ENCODE data around the gene FBXL17.

FBXL17 gene

DNA sequence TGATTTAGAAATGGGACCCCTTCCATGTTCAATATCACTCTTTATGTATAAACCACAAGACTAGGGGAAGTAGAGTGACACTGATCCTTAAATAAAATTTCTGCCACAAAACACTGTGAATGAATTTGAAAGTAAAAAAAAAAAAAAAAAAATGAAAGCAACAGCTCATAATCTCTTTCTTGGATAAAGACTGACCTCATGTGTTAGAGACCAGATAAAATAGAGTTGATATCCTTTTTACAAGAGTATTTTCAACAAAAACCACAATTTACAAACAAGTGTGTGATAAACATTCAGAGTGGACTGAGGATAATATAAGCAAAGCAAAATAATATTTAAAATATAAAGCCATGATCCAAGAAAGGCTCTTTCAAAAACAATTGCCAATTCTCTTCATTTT is 180.2 kb downstream of the FBXL17 start:
- no peak for DNase-seq (ENCODE audit: low spot score)
- Histone ChIP-seq H2BK120ac (ENCODE audit: low read depth, low read length) (no peak overlapping the region), H3K27ac (replicated peaks; ENCODE audit: low read length) (no peak overlapping the region), H3K79me1 (ENCODE audit: low read depth, low read length) (no peaks in the 10 kb centered on the region), H2AFZ (ENCODE audit: low read length) (no peak overlapping the region), H3K4me2 (ENCODE audit: insufficient read depth, low read length, poor library complexity, severe bottlenecking) (no peak overlapping the region), H3K23ac (ENCODE audit: low read depth, low read length, poor library complexity) (no peak overlapping the region), H2BK5ac (ENCODE audit: low read length) (no peak overlapping the region), H2AK5ac (ENCODE audit: low read depth, low read length) (no peak overlapping the region), H4K91ac (ENCODE audit: low read depth, low read length, poor library complexity) (no peak overlapping the region), H3K9ac (ENCODE audit: low read depth, low read length, poor library complexity) (no peak overlapping the region), H3K4ac (ENCODE audit: low read length) (no peak overlapping the region), H2BK12ac (ENCODE audit: low read length) (no peak overlapping the region), H4K8ac (ENCODE audit: low read depth, low read length) (no peak overlapping the region), H3K14ac (ENCODE audit: low read length) (no peak overlapping the region), H3K18ac (ENCODE audit: low read length) (no peak overlapping the region), H2BK15ac (ENCODE audit: low read length) (no peak overlapping the region), H3K27me3 (ENCODE audit: control insufficient read depth in 3 of 3, insufficient read depth in 3 of 3, low read depth in 1 of 3, low read length in 3 of 3) (no peaks in the 10 kb centered on the region), H3K9me3 (replicated peaks in 1 of 2; ENCODE audit: control insufficient read depth in 2 of 2, insufficient read depth in 1 of 2, low read depth in 1 of 2, low read length in 2 of 2) (no peaks in the 10 kb centered on the region), H3K4me3 (ENCODE audit: low read length in 2 of 2) (no peak overlapping the region), H3K4me1 (ENCODE audit: control insufficient read depth in 2 of 2, insufficient read depth in 1 of 2, low read depth in 1 of 2, low read length in 2 of 2) (peaks cover 6% of the 10 kb centered on the region in 2 donors), H3K36me3 (replicated peaks in 1 of 2; ENCODE audit: control insufficient read depth in 2 of 2, insufficient read depth in 2 of 2, low read length in 2 of 2) (no peaks in the 10 kb centered on the region)

GRCh38 chr5:108196276-108196675 is 185.6 kb downstream of the FBXL17 start:
- H3K79me1 ChIP-seq (ENCODE audit: low read depth, low read length) = no peaks in the 10 kb centered on the region
- no peak overlapping the region for H3K4me3 ChIP-seq (ENCODE audit: low read length in 2 of 2)
- no peaks in the 10 kb centered on the region for H3K9me3 ChIP-seq (replicated peaks in 1 of 2; ENCODE audit: control insufficient read depth in 2 of 2, insufficient read depth in 1 of 2, low read depth in 1 of 2, low read length in 2 of 2)
- no peak overlapping the region for H3K4me2 ChIP-seq (ENCODE audit: insufficient read depth, low read length, poor library complexity, severe bottlenecking)
- H3K18ac ChIP-seq (ENCODE audit: low read length) = no peak overlapping the region
- no peak overlapping the region for H2AFZ ChIP-seq (ENCODE audit: low read length)
- no peak for DNase-seq (ENCODE audit: low spot score)
- H2BK12ac ChIP-seq (ENCODE audit: low read length) = no peak overlapping the region
- no peak overlapping the region for H4K8ac ChIP-seq (ENCODE audit: low read depth, low read length)
- no peak overlapping the region for H2BK120ac ChIP-seq (ENCODE audit: low read depth, low read length)
- no peak overlapping the region for H3K4ac ChIP-seq (ENCODE audit: low read length)
- H2BK15ac ChIP-seq (ENCODE audit: low read length) = no peak overlapping the region
- H3K14ac ChIP-seq (ENCODE audit: low read length) = no peak overlapping the region
- no peak overlapping the region for H4K91ac ChIP-seq (ENCODE audit: low read depth, low read length, poor library complexity)
- H2BK5ac ChIP-seq (ENCODE audit: low read length) = no peak overlapping the region
- H3K27ac ChIP-seq (replicated peaks; ENCODE audit: low read length) = no peak overlapping the region
- no peak overlapping the region for H3K23ac ChIP-seq (ENCODE audit: low read depth, low read length, poor library complexity)
- H3K36me3 ChIP-seq (replicated peaks in 1 of 2; ENCODE audit: control insufficient read depth in 2 of 2, insufficient read depth in 2 of 2, low read length in 2 of 2) = no peaks in the 10 kb centered on the region
- no peaks in the 10 kb centered on the region for H3K27me3 ChIP-seq (ENCODE audit: control insufficient read depth in 3 of 3, insufficient read depth in 3 of 3, low read depth in 1 of 3, low read length in 3 of 3)
- peaks cover 0 to 6% of the 10 kb centered on the region in 2 donors for H3K4me1 ChIP-seq (ENCODE audit: control insufficient read depth in 2 of 2, insufficient read depth in 1 of 2, low read depth in 1 of 2, low read length in 2 of 2)
- H3K9ac ChIP-seq (ENCODE audit: low read depth, low read length, poor library complexity) = no peak overlapping the region
- no peak overlapping the region for H2AK5ac ChIP-seq (ENCODE audit: low read depth, low read length)

GRCh38 chr5:108193021-108193795 is 188.7 kb downstream of the FBXL17 start:
- no peak overlapping the region for H3K23ac ChIP-seq (ENCODE audit: low read depth, low read length, poor library complexity)
- no peaks in the 10 kb centered on the region for H3K36me3 ChIP-seq (replicated peaks in 1 of 2; ENCODE audit: control insufficient read depth in 2 of 2, insufficient read depth in 2 of 2, low read length in 2 of 2)
- H2BK120ac ChIP-seq (ENCODE audit: low read depth, low read length) = no peak overlapping the region
- H2BK5ac ChIP-seq (ENCODE audit: low read length) = no peak overlapping the region
- no peak overlapping the region for H3K18ac ChIP-seq (ENCODE audit: low read length)
- H3K14ac ChIP-seq (ENCODE audit: low read length) = no peak overlapping the region
- H2AFZ ChIP-seq (ENCODE audit: low read length) = no peak overlapping the region
- H2BK12ac ChIP-seq (ENCODE audit: low read length) = no peak overlapping the region
- H4K91ac ChIP-seq (ENCODE audit: low read depth, low read length, poor library complexity) = no peak overlapping the region
- DNase-seq (ENCODE audit: low spot score) = no peak
- H3K4ac ChIP-seq (ENCODE audit: low read length) = no peak overlapping the region
- H3K4me1 ChIP-seq (ENCODE audit: control insufficient read depth in 2 of 2, insufficient read depth in 1 of 2, low read depth in 1 of 2, low read length in 2 of 2) = peaks cover 0 to 3% of the 10 kb centered on the region in 2 donors
- WGBS, 2 donors (ENCODE audit: extremely low coverage in 2 of 2, insufficient read length in 2 of 2, insufficient replicate concordance in 1 of 2) = no CpG with 5 or more reads among the region's 2 CpGs
- no peak overlapping the region for H3K9ac ChIP-seq (ENCODE audit: low read depth, low read length, poor library complexity)
- H3K79me1 ChIP-seq (ENCODE audit: low read depth, low read length) = no peaks in the 10 kb centered on the region
- no peak overlapping the region for H2BK15ac ChIP-seq (ENCODE audit: low read length)
- no peak overlapping the region for H3K4me3 ChIP-seq (ENCODE audit: low read length in 2 of 2)
- no peak overlapping the region for H3K27ac ChIP-seq (replicated peaks; ENCODE audit: low read length)
- H2AK5ac ChIP-seq (ENCODE audit: low read depth, low read length) = no peak overlapping the region
- no peak overlapping the region for H4K8ac ChIP-seq (ENCODE audit: low read depth, low read length)
- no peak overlapping the region for H3K4me2 ChIP-seq (ENCODE audit: insufficient read depth, low read length, poor library complexity, severe bottlenecking)
- H3K9me3 ChIP-seq (replicated peaks in 1 of 2; ENCODE audit: control insufficient read depth in 2 of 2, insufficient read depth in 1 of 2, low read depth in 1 of 2, low read length in 2 of 2) = no peaks in the 10 kb centered on the region
- no peaks in the 10 kb centered on the region for H3K27me3 ChIP-seq (ENCODE audit: control insufficient read depth in 3 of 3, insufficient read depth in 3 of 3, low read depth in 1 of 3, low read length in 3 of 3)

DNA sequence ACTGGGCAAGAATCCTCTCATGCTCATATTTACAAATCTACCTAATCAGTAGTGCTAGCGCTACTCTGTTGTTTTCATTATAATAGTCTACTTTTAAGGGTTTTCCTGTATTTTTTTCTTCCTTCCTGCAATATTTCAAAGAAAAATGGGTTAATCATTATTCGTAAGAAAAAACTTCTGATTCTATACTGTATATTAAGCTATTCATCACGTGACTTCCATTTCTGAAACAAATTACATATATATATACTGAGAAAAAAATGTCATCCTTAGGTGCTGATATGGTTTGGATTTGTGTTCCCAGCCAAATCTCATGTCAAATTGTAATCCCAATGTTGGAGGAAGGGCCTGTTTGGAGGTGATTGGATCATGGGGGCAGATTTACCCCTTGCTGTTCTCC is 197.0 kb downstream of the FBXL17 start:
- Histone ChIP-seq H3K9ac (ENCODE audit: low read depth, low read length, poor library complexity) (no peak overlapping the region), H3K27ac (replicated peaks; ENCODE audit: low read length) (no peak overlapping the region), H3K79me1 (ENCODE audit: low read depth, low read length) (no peaks in the 10 kb centered on the region), H2BK120ac (ENCODE audit: low read depth, low read length) (no peak overlapping the region), H3K36me3 (replicated peaks in 1 of 2; ENCODE audit: control insufficient read depth in 2 of 2, insufficient read depth in 2 of 2, low read length in 2 of 2) (peaks cover 0 to 2% of the 10 kb centered on the region in 2 donors), H2BK12ac (ENCODE audit: low read length) (no peak overlapping the region), H4K8ac (ENCODE audit: low read depth, low read length) (no peak overlapping the region), H2AFZ (ENCODE audit: low read length) (no peak overlapping the region), H2BK5ac (ENCODE audit: low read length) (no peak overlapping the region), H3K14ac (ENCODE audit: low read length) (no peak overlapping the region), H3K9me3 (replicated peaks in 1 of 2; ENCODE audit: control insufficient read depth in 2 of 2, insufficient read depth in 1 of 2, low read depth in 1 of 2, low read length in 2 of 2) (peaks cover 2 to 7% of the 10 kb centered on the region in 2 donors), H3K27me3 (ENCODE audit: control insufficient read depth in 3 of 3, insufficient read depth in 3 of 3, low read depth in 1 of 3, low read length in 3 of 3) (no peaks in the 10 kb centered on the region), H3K23ac (ENCODE audit: low read depth, low read length, poor library complexity) (no peak overlapping the region), H3K18ac (ENCODE audit: low read length) (no peak overlapping the region), H2AK5ac (ENCODE audit: low read depth, low read length) (no peak overlapping the region), H3K4me1 (ENCODE audit: control insufficient read depth in 2 of 2, insufficient read depth in 1 of 2, low read depth in 1 of 2, low read length in 2 of 2) (no peaks in the 10 kb centered on the region), H3K4me3 (ENCODE audit: low read length in 2 of 2) (no peak overlapping the region), H4K91ac (ENCODE audit: low read depth, low read length, poor library complexity) (no peak overlapping the region), H3K4ac (ENCODE audit: low read length) (no peak overlapping the region), H3K4me2 (ENCODE audit: insufficient read depth, low read length, poor library complexity, severe bottlenecking) (no peak overlapping the region), H2BK15ac (ENCODE audit: low read length) (no peak overlapping the region)
- no peak for DNase-seq (ENCODE audit: low spot score)
- no CpG with 5 or more reads among the region's 3 CpGs for WGBS, 2 donors (ENCODE audit: extremely low coverage in 2 of 2, insufficient read length in 2 of 2, insufficient replicate concordance in 1 of 2)
